G401 (cell line): ENCODE data around the gene GRAP2. TPM values are rescaled to one million over a fixed set of nuclear protein-coding genes. Genes with fewer than 3 reads are reported as not detected.

Source experiments
- DNase-seq: peaks from one replicate; pipeline ENCODE4 v3.0.0-alpha.2; 2015; ENCODE audit warnings: low spot score
- in situ Hi-C: cut with HindIII; loops from 2 replicates; pipeline ENCODE4 v1.10.0; 2016; ENCODE audit warnings: low sequenced_read_pairs, mixed read lengths
- total RNA-seq: library from RNA; depleted of rRNA; stranded (reverse); fragments of >200 nt; shearing (Covaris generic); gene quantifications from 2 replicates; pipeline ENCODE4 v1.2.3, GENCODE V29; 2014

Gene GRAP2
- total RNA-seq, 1 experiment from 2014 or later, result 0.47 TPM

GRCh38 chr22:39917776-39918495 lies 17.1 kb downstream of the GRAP2 start:
- DNase-seq, result peak; percentile 62
- in situ Hi-C loops, result no loop called here

DNA sequence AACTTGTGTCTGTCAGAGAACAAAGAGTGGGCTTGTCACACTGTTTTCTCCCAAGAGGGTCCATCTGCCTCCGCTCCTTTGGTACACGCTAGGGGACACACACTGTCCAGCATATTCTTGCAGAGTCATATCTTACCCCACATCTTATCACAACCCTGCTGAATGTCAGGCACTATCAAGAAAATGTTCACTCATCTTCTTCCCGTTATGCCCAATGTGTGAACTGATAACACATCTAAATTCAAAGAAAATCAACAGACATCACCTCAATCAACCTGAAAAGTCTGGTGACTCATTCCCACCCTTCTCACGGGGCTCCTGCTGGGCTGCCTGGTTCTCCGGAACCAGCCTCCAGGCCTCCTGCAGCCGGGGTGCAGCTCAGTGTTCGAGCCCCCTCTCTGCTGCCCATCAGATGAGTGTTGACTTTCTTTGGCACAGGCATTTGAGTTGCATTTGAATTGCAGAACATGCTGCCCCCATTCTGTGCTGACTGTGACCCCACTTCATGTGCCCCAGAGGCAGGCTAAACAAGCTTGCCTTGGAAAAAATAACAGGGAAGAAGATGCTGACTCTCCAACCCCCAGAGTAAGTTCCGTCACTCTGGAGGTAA lies 19.4 kb downstream of the GRAP2 start:
- in situ Hi-C loops, result loop anchor here (10.0 kb wide), 1 partner anchor 85 kb away; no protein-coding TSS in a partner anchor
- DNase-seq, result no peak

DNA sequence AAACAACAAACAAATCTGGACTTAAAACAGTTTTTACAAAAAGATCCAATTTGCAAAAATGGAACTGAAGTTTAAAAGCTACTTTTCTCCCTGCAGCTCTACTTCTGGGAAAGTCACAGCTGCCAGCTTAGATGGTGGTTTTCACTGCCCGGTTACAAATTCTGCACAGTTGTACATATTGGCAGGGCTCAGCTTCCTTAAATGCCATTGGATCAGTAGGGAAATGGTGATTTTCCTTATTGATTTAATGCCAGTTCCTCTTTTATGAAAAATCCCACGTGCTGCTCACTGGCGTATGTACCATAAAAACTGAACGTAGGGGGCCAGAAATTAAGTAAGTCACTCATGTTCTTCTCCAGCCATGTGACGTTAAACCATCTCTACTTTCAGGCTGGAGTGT lies 22.8 kb downstream of the GRAP2 start:
- in situ Hi-C loops, result loop anchor here (10.0 kb wide), 1 partner anchor 81 kb away; no protein-coding TSS in a partner anchor
- no peak for DNase-seq

- no peak for DNase-seq
- in situ Hi-C loops, result loop anchor here (10.0 kb wide), 1 partner anchor 81 kb away; no protein-coding TSS in a partner anchor
Observed at GRCh38 chr22:39924286-39924685, 23.4 kb downstream of the GRAP2 start.

DNA sequence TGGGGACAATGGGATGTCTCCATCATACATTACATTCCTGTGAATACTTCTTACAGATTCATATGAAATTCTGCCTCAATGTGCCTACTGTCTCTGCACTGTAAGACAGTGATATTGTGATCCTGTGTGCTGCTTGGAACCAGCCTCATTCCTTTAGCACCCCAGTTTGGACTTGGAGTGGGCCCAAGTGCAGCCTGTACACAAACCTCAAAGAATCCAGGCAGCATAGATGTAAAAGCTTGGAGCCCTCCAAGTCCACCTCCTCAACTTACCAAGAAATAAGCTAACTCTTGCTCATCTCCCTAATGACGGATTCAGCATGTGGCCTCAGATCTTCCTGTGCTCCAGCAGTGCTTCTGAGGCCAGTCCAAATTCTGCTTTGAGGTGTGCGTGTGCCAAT lies 24.4 kb downstream of the GRAP2 start:
- DNase-seq, result no peak

GRCh38 chr22:39925909-39926679 lies 25.2 kb downstream of the GRAP2 start:
- no peak for DNase-seq
- in situ Hi-C loops, result loop anchor here (10.0 kb wide), 1 partner anchor 79 kb away; no protein-coding TSS in a partner anchor

More for the DNA sequence above, 24.4 kb downstream of the GRAP2 start:
- in situ Hi-C loops, result loop anchor here (10.0 kb wide), 1 partner anchor 80 kb away; no protein-coding TSS in a partner anchor

DNA sequence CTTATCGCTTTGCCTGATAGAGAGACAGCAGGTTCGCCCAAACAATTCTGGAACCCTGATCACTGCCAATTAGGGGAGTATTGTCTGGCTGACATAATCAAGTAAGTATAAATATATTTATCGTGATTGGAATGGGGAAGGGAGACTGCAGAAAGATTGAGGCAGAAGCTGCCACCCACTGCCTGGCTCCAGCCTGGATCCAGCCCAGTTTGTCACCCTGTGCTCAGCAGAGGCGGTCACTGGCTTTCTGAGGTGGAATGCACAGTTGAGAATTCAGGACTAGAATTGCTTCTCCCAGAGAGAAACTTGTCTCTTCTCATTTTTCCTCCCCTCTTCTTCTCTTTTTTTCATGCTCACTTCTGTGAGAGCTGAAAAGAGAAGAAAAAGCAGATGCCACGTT lies 25.9 kb downstream of the GRAP2 start:
- DNase-seq, result no peak
- in situ Hi-C loops, result loop anchor here (10.0 kb wide), 1 partner anchor 78 kb away; no protein-coding TSS in a partner anchor

DNA sequence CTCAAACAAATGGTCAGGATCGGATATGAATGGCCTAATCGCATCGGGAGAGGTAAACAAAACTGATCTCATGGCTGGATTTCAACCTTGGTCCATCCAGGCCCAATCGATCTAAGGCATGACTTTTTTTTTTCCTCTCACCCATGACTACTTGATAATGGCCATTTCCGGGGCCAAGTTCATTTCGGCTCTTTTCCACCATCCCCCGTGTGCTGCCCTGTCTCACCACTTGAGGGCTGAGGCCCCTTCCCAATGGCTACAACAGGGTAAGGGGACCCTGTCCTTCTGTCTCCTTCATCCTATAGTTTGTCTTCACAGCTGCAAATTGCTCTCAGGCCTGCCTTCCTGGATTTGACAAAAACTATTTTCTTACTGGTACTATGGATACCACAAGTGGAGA lies 26.7 kb downstream of the GRAP2 start:
- no peak for DNase-seq
- in situ Hi-C loops, result loop anchor here (10.0 kb wide), 1 partner anchor 77 kb away; no protein-coding TSS in a partner anchor

- in situ Hi-C loops, result loop anchor here (10.0 kb wide), 1 partner anchor 76 kb away; no protein-coding TSS in a partner anchor
- no peak for DNase-seq
Observed at GRCh38 chr22:39928536-39929520, 27.9 kb downstream of the GRAP2 start.

DNA sequence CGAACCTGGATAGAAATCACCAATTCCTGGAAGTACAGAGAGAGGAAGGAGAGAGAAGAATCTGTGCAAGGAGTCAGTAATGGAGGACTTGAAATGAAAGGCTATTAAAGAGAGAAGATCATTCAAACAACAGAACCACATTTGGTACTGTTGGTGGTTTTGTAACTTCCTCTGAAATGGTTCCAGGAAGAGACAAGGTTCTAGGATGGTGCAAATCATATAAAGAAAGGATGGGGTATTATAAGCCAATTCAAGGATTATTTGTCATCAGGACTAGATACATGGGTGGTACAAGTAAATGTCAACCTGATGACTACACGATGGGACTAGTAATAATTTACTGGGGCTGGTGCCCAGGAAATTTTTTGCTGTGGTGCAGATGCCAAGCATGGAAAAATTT lies 30.4 kb downstream of the GRAP2 start:
- in situ Hi-C loops, result no loop called here

DNA sequence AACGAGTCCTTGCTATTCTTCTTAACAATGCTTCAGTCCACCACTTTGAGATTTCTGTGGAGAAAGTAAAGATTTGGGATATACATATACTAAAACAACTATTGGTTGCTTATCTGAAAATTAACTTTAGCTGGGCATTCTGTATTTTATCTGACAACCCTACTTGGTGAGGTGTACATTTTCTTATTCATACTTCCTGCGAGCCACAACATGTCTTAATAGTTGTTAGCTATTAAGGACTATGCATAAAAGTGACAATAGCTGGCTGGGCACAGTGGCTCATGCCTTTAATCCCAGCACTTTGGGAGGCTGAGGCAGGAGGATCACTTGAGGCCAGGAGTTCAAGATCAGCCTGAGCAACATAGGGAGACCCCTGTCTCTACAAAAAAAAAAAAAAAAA lies 31.3 kb downstream of the GRAP2 start:
- DNase-seq, result no peak
- in situ Hi-C loops, result no loop called here

More for the DNA sequence above, 30.4 kb downstream of the GRAP2 start:
- DNase-seq, result no peak

GRCh38 chr22:39932918-39933649 lies 32.2 kb downstream of the GRAP2 start:
- in situ Hi-C loops, result no loop called here
- DNase-seq, result peak; percentile 22

GRCh38 chr22:39933741-39934140 lies 32.9 kb downstream of the GRAP2 start:
- in situ Hi-C loops, result no loop called here

GRCh38 chr22:39935116-39935515 lies 34.2 kb downstream of the GRAP2 start:
- no peak for DNase-seq
- in situ Hi-C loops, result no loop called here

More at GRCh38 chr22:39933741-39934140, 32.9 kb downstream of the GRAP2 start:
- DNase-seq, result no peak

- in situ Hi-C loops, result no loop called here
- no peak for DNase-seq
Observed at GRCh38 chr22:39935612-39936011, 34.7 kb downstream of the GRAP2 start.

- in situ Hi-C loops, result no loop called here
- no peak for DNase-seq
Observed at GRCh38 chr22:39936523-39937145, 35.8 kb downstream of the GRAP2 start.

DNA sequence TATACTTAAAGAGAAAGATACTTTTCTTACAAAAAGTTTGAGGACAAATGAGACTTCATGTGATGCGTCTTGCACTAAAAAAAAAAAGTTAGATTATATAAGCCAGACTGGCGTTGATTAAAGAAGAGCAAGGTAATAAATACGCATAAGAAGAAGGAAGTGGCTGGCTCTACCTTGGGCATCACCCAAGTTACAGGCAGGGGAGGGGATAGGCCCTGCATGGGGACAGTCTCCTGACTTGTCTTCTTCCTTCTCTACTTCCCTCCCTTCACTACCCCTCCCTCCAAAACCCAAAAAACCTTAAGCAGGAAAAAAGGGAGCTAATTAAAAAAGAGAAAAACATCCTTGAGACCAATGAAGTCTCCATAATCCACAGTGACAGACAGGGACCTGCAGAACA lies 37.0 kb downstream of the GRAP2 start:
- in situ Hi-C loops, result no loop called here
- no peak for DNase-seq
